SIG-M5 (cell line): ENCODE measurements around the gene NUSAP1.
"Not testable (repeated sequence)": the region's sequence is repeated elsewhere in the genome, so short reads cannot be mapped to it uniquely, and the experiment has no call there.

Source experiments
- DNase-seq: peaks from one replicate; lab custom pipeline; 2025; lab: John Stamatoyannopoulos, UW

NUSAP1 gene

GRCh38 chr15:41416128-41416741, 83.6 kb downstream of the NUSAP1 start:
- no peak for DNase-seq

GRCh38 chr15:41416742-41417417, 84.2 kb downstream of the NUSAP1 start, which contains the start of gene RTF1:
Gene RTF1 (plus strand): TSS chr15:41417095. CDS start chr15:41417116, 21 bp downstream.
- DNase-seq = peak; percentile 13

GRCh38 chr15:41417418-41418195, 84.9 kb downstream of the NUSAP1 start:
- no peak for DNase-seq

- DNase-seq = no peak
Measured at GRCh38 chr15:41423979-41424659, 91.4 kb downstream of the NUSAP1 start.

- DNase-seq = no peak
Measured at GRCh38 chr15:41424809-41425208, 92.1 kb downstream of the NUSAP1 start.

- DNase-seq = not testable (repeated sequence)
Measured at GRCh38 chr15:41425907-41426306, 93.2 kb downstream of the NUSAP1 start.

GRCh38 chr15:41429003-41429890, 96.6 kb downstream of the NUSAP1 start:
- DNase-seq = no peak
